Mesenchymal stem cell (in vitro differentiated cells and primary cell): ENCODE results near the gene POU2AF1.

Source experiments
- DNase-seq: peaks from one replicate; pipeline ENCODE4 v3.0.0-alpha.2; 2013
- H2AFZ ChIP-seq: one replicate; pipeline ENCODE4 v1.6.1; 2013; ENCODE audit warnings: low read depth, mild to moderate bottlenecking, control low read depth, inconsistent platforms, low read length, moderate library complexity
- H2AK5ac ChIP-seq: 2 replicates; pipeline ENCODE4 v1.6.1; 2013; ENCODE audit warnings: low read length, moderate library complexity, mild to moderate bottlenecking, inconsistent platforms; ENCODE audit not compliant: severe bottlenecking
- H2BK120ac ChIP-seq: one replicate; pipeline ENCODE4 v1.6.1; 2013; ENCODE audit warnings: low read depth, mild to moderate bottlenecking, inconsistent platforms, low read length, moderate library complexity
- H2BK12ac ChIP-seq, 2 experiments: one replicate each; pipeline ENCODE4 v1.6.1; 2013; ENCODE audit warnings: inconsistent platforms in 2 of 2, low read length in 2 of 2, mild to moderate bottlenecking in 2 of 2, moderate library complexity in 2 of 2, control low read depth in 1 of 2
- H2BK15ac ChIP-seq: one replicate; pipeline ENCODE4 v1.6.1; 2013; ENCODE audit warnings: mild to moderate bottlenecking, low read depth, inconsistent platforms; ENCODE audit not compliant: poor library complexity, severe bottlenecking
- H2BK5ac ChIP-seq: 2 replicates; pipeline ENCODE4 v1.6.1; 2013; ENCODE audit warnings: low read depth, mild to moderate bottlenecking, low read length, control low read depth, inconsistent platforms; ENCODE audit not compliant: poor library complexity, severe bottlenecking
- H3K14ac ChIP-seq, 2 experiments: one replicate each; pipeline ENCODE4 v1.6.1; 2013; ENCODE audit warnings: inconsistent platforms in 2 of 2, low read length in 2 of 2, control low read depth in 1 of 2, mild to moderate bottlenecking in 1 of 2, moderate library complexity in 1 of 2
- H3K18ac ChIP-seq, 2 experiments: one replicate each; pipeline ENCODE4 v1.6.1; 2013; ENCODE audit warnings: inconsistent platforms in 2 of 2, low read length in 2 of 2, control low read depth in 1 of 2, low read depth in 1 of 2, mild to moderate bottlenecking in 1 of 2
- H3K23ac ChIP-seq, 2 experiments: one replicate each; pipeline ENCODE4 v1.6.1; 2013; ENCODE audit warnings: inconsistent platforms in 2 of 2, low read length in 2 of 2, mild to moderate bottlenecking in 2 of 2, moderate library complexity in 2 of 2, control low read depth in 1 of 2
- H3K27ac ChIP-seq: 2 replicates; pipeline ENCODE4 v1.5.1; 2013; ENCODE audit warnings: mild to moderate bottlenecking, moderate library complexity, low read length, control low read depth, inconsistent platforms; ENCODE audit not compliant: poor library complexity, severe bottlenecking
- H3K27me3 ChIP-seq, 2 experiments: 2 replicates each; pipeline versions ENCODE4 v1.6.1 to v1.7.0; 2013; ENCODE audit warnings: low read length in 2 of 2, mild to moderate bottlenecking in 2 of 2, moderate library complexity in 2 of 2, control low read depth in 1 of 2, inconsistent platforms in 1 of 2; ENCODE audit not compliant: control insufficient read depth in 1 of 2, insufficient read depth in 1 of 2
- H3K36me3 ChIP-seq, 2 experiments: 2 replicates each; pipeline versions ENCODE4 v1.6.1 to v1.7.0; 2013; ENCODE audit warnings: low read length in 2 of 2, control low read depth in 1 of 2, inconsistent platforms in 1 of 2, low read depth in 1 of 2, mild to moderate bottlenecking in 1 of 2; ENCODE audit not compliant: insufficient read depth in 2 of 2, control insufficient read depth in 1 of 2
- H3K4ac ChIP-seq, 2 experiments: one replicate each; pipeline ENCODE4 v1.6.1; 2013; ENCODE audit warnings: inconsistent platforms in 2 of 2, low read length in 2 of 2, mild to moderate bottlenecking in 2 of 2, moderate library complexity in 2 of 2, control low read depth in 1 of 2, low read depth in 1 of 2
- H3K4me1 ChIP-seq: 2 replicates; pipeline ENCODE4 v1.6.1; 2013; ENCODE audit warnings: low read depth, low read length, control low read depth; ENCODE audit not compliant: control insufficient read depth, insufficient read depth
- H3K4me2 ChIP-seq: 2 replicates; pipeline ENCODE4 v1.6.1; 2013; ENCODE audit warnings: low read length, mild to moderate bottlenecking, inconsistent platforms; ENCODE audit not compliant: poor library complexity, severe bottlenecking
- H3K4me3 ChIP-seq, 2 experiments: 2 replicates each; pipeline versions ENCODE4 v1.5.1 to v1.7.0; 2013; ENCODE audit warnings: low read length in 2 of 2, mild to moderate bottlenecking in 2 of 2, control low read depth in 1 of 2, low read depth in 1 of 2; ENCODE audit not compliant: insufficient read depth in 1 of 2
- H3K79me1 ChIP-seq: replicated peaks from 2 replicates; pipeline ENCODE4 v1.6.1; 2013; ENCODE audit warnings: mild to moderate bottlenecking, control low read depth, low read length, inconsistent platforms; ENCODE audit not compliant: poor library complexity, severe bottlenecking
- H3K9ac ChIP-seq: 2 replicates; pipeline ENCODE4 v1.7.0; 2013; ENCODE audit warnings: mild to moderate bottlenecking, low read length, moderate library complexity
- H3K9me3 ChIP-seq: 2 replicates; pipeline ENCODE4 v1.7.0; 2013; ENCODE audit warnings: mild to moderate bottlenecking, low read length; ENCODE audit not compliant: control insufficient read depth
- H4K8ac ChIP-seq: one replicate; pipeline ENCODE4 v1.6.1; 2013; ENCODE audit warnings: inconsistent platforms, mild to moderate bottlenecking, low read length, moderate library complexity
- H4K91ac ChIP-seq: one replicate; pipeline ENCODE4 v1.6.1; 2013; ENCODE audit warnings: mild to moderate bottlenecking, low read length, inconsistent platforms
- WGBS: methylation state at CpG from one replicate; pipeline ENCODE4 v1.1.7; 2013; ENCODE audit warnings: mixed read lengths; 5-methylcytosine and 5-hydroxymethylcytosine counted together

The POU2AF1 gene

GRCh38 chr11:111372538-111372937, 6.5 kb downstream of the POU2AF1 start:
- Histone ChIP-seq H3K18ac (no peak overlapping the region), H3K4ac (no peak overlapping the region), H2BK15ac (no peak overlapping the region), H4K91ac (no peak overlapping the region), H3K9me3 (no peaks in the 10 kb centered on the region), H3K79me1 (no peaks in the 10 kb centered on the region), H3K14ac (no peak overlapping the region), H2BK120ac (no peak overlapping the region), H2AFZ (no peak overlapping the region), H3K4me2 (no peak overlapping the region), H2BK5ac (no peak overlapping the region), H2AK5ac (no peak overlapping the region), H3K36me3 (no peaks in the 10 kb centered on the region), H2BK12ac (no peak overlapping the region), H3K23ac (no peak overlapping the region), H3K9ac (no peak overlapping the region), H3K27me3 (peaks cover 4 to 89% of the 10 kb centered on the region in 2 experiments), H3K4me3 (no peak overlapping the region), H3K27ac (no peak overlapping the region), H4K8ac (no peak overlapping the region), H3K4me1 (no peaks in the 10 kb centered on the region)
- 74% methylated on average over 2 of the region's 2 CpGs for WGBS
- DNase-seq, result no peak

- no peak for DNase-seq
- no peak overlapping the region for H2BK15ac ChIP-seq
- no peaks in the 10 kb centered on the region for H3K36me3 ChIP-seq
- no peak overlapping the region for H2BK5ac ChIP-seq
- H4K8ac ChIP-seq, result no peak overlapping the region
- H3K4ac ChIP-seq, result no peak overlapping the region
- no peak overlapping the region for H2BK12ac ChIP-seq
- H2AFZ ChIP-seq, result no peak overlapping the region
- no peak overlapping the region for H3K4me3 ChIP-seq
- no peak overlapping the region for H3K14ac ChIP-seq
- H4K91ac ChIP-seq, result no peak overlapping the region
- H3K18ac ChIP-seq, result no peak overlapping the region
- no peak overlapping the region for H3K23ac ChIP-seq
- no peaks in the 10 kb centered on the region for H3K79me1 ChIP-seq
- H3K27me3 ChIP-seq, result peaks cover 4 to 93% of the 10 kb centered on the region in 2 experiments
- no peak overlapping the region for H3K9ac ChIP-seq
- H3K27ac ChIP-seq, result no peak overlapping the region
- no peak overlapping the region for H3K4me2 ChIP-seq
- no peak overlapping the region for H2BK120ac ChIP-seq
- 90% methylated on average over 6 of the region's 7 CpGs for whole genome bisulfite sequencing
- no peaks in the 10 kb centered on the region for H3K4me1 ChIP-seq
- H2AK5ac ChIP-seq, result no peak overlapping the region
- no peaks in the 10 kb centered on the region for H3K9me3 ChIP-seq
Observed at GRCh38 chr11:111370902-111371578, 8.0 kb downstream of the POU2AF1 start.

GRCh38 chr11:111370270-111370901, 8.7 kb downstream of the POU2AF1 start:
- no peak overlapping the region for H3K9ac ChIP-seq
- H2AK5ac ChIP-seq, result no peak overlapping the region
- no peak overlapping the region for H2BK15ac ChIP-seq
- H2BK5ac ChIP-seq, result no peak overlapping the region
- no peak overlapping the region for H3K14ac ChIP-seq
- peaks cover 4 to 94% of the 10 kb centered on the region in 2 experiments for H3K27me3 ChIP-seq
- no peaks in the 10 kb centered on the region for H3K4me1 ChIP-seq
- H3K4me2 ChIP-seq, result no peak overlapping the region
- H2AFZ ChIP-seq, result no peak overlapping the region
- H4K8ac ChIP-seq, result no peak overlapping the region
- H3K4me3 ChIP-seq, result no peak overlapping the region
- no peak overlapping the region for H2BK12ac ChIP-seq
- H2BK120ac ChIP-seq, result no peak overlapping the region
- no peaks in the 10 kb centered on the region for H3K79me1 ChIP-seq
- no peak overlapping the region for H3K4ac ChIP-seq
- WGBS, result 68% methylated on average over 3 of the region's 3 CpGs
- H3K18ac ChIP-seq, result no peak overlapping the region
- no peak for DNase-seq
- no peak overlapping the region for H4K91ac ChIP-seq
- H3K23ac ChIP-seq, result no peak overlapping the region
- H3K9me3 ChIP-seq, result no peaks in the 10 kb centered on the region
- H3K36me3 ChIP-seq, result no peaks in the 10 kb centered on the region
- no peak overlapping the region for H3K27ac ChIP-seq

GRCh38 chr11:111368285-111368560, 10.9 kb downstream of the POU2AF1 start:
- H4K8ac ChIP-seq, result no peak overlapping the region
- no peak overlapping the region for H3K27ac ChIP-seq
- no peak overlapping the region for H2BK5ac ChIP-seq
- no peak overlapping the region for H4K91ac ChIP-seq
- no peak overlapping the region for H2AK5ac ChIP-seq
- H2BK12ac ChIP-seq, result no peak overlapping the region
- H3K79me1 ChIP-seq, result no peaks in the 10 kb centered on the region
- H3K4me2 ChIP-seq, result no peak overlapping the region
- no peak overlapping the region for H3K4me3 ChIP-seq
- 88% methylated on average over 2 of the region's 2 CpGs for WGBS
- H3K4me1 ChIP-seq, result no peaks in the 10 kb centered on the region
- H2BK15ac ChIP-seq, result no peak overlapping the region
- no peak overlapping the region for H3K4ac ChIP-seq
- H2BK120ac ChIP-seq, result no peak overlapping the region
- peaks cover 4 to 94% of the 10 kb centered on the region in 2 experiments for H3K27me3 ChIP-seq
- DNase-seq, result no peak
- no peak overlapping the region for H3K18ac ChIP-seq
- H3K9ac ChIP-seq, result no peak overlapping the region
- H2AFZ ChIP-seq, result no peak overlapping the region
- H3K14ac ChIP-seq, result no peak overlapping the region
- no peaks in the 10 kb centered on the region for H3K9me3 ChIP-seq
- H3K36me3 ChIP-seq, result no peaks in the 10 kb centered on the region
- no peak overlapping the region for H3K23ac ChIP-seq
